K562 (cell line): ENCODE results near the gene NFKB2. TPM values are rescaled to one million over a fixed set of nuclear protein-coding genes. Genes with fewer than 3 reads are reported as not detected.

Source experiments
- CTCF ChIP-seq, 3 experiments: IDR thresholded peaks in 2 of 3; conservative IDR thresholded peaks in 1 of 3; 2 replicates each; pipeline ENCODE4 v1.5.1; 2011 to 2012; ENCODE audit warnings: low read length in 3 of 3, mild to moderate bottlenecking in 3 of 3, control low read depth in 2 of 3, improper control_type of control experiment in 1 of 3, inconsistent platforms in 1 of 3, low read depth in 1 of 3, mixed read lengths in 1 of 3, moderate library complexity in 1 of 3; ENCODE audit not compliant: insufficient read depth in 2 of 3
- E2F6 ChIP-seq, 2 experiments: IDR thresholded peaks; 2 replicates each; pipeline ENCODE4 v1.6.1; 2011; ENCODE audit warnings: borderline replicate concordance in 1 of 2, control low read depth in 1 of 2, low read depth in 1 of 2, low read length in 1 of 2, mild to moderate bottlenecking in 1 of 2, mixed read lengths in 1 of 2, moderate library complexity in 1 of 2; ENCODE audit not compliant: insufficient read depth in 1 of 2, insufficient read length in 1 of 2, poor library complexity in 1 of 2, severe bottlenecking in 1 of 2; ENCODE audit errors: extremely low read depth in 1 of 2
- E4F1 ChIP-seq: fragments of 250-450 bp; sonication (Bioruptor Pico); IDR thresholded peaks from 2 replicates; pipeline ENCODE4 v1.5.0; 2021; ENCODE audit warnings: mild to moderate bottlenecking, borderline replicate concordance
- EP400 ChIP-seq: fragments of 450-650 bp; IDR thresholded peaks from 2 replicates; pipeline ENCODE4 v1.6.1; 2017; ENCODE audit warnings: antibody characterized with exemption, mild to moderate bottlenecking, moderate library complexity
- ETV6 ChIP-seq, 3 experiments: fragments of 150-350 bp in 1 of 3; sonication (generic) in 1 of 3; formaldehyde crosslinking in 1 of 3; IDR thresholded peaks; 2 replicates each; pipeline versions ENCODE4 v1.6.1 to v1.8.0; 2014 to 2022; ENCODE audit warnings: borderline replicate concordance in 2 of 3, low read depth in 2 of 3, antibody characterized with exemption in 1 of 3, low read length in 1 of 3, mild to moderate bottlenecking in 1 of 3, missing genetic modification reagents in 1 of 3
- HNRNPH1 ChIP-seq: fragments of 200-400 bp; formaldehyde crosslinking; optimal IDR thresholded peaks from 2 replicates; pipeline ENCODE3; 2017; ENCODE audit warnings: low read depth, mild to moderate bottlenecking, low read length, moderate library complexity
- MBD2 ChIP-seq: sonication (generic); IDR thresholded peaks from 2 replicates; pipeline ENCODE4 v1.6.1; 2016; ENCODE audit warnings: low read depth, borderline replicate concordance
- MLLT1 ChIP-seq, 2 experiments: fragments of 450-650 bp; IDR thresholded peaks; 2 replicates each; pipeline ENCODE4 v1.6.1; 2016
- PYGO2 ChIP-seq: fragments of 450-650 bp; IDR thresholded peaks from 2 replicates; pipeline ENCODE4 v1.6.1; 2016; ENCODE audit warnings: mild to moderate bottlenecking, missing genetic modification characterization, moderate library complexity, missing compliant biosample characterization
- RBM17 ChIP-seq: fragments of 200-400 bp; formaldehyde crosslinking; IDR thresholded peaks from 2 replicates; pipeline ENCODE4 v1.6.1; 2017; ENCODE audit warnings: low read depth, mild to moderate bottlenecking, low read length, borderline replicate concordance
- SIN3A ChIP-seq, 2 experiments: fragments of 150-350 bp in 1 of 2; IDR thresholded peaks; 2 replicates each; pipeline ENCODE4 v1.6.1; 2011 to 2016; ENCODE audit warnings: borderline replicate concordance in 2 of 2, low read depth in 2 of 2, low read length in 2 of 2, mild to moderate bottlenecking in 2 of 2, moderate library complexity in 2 of 2; ENCODE audit not compliant: control insufficient read depth in 1 of 2
- SIRT6 ChIP-seq: IDR thresholded peaks from one replicate; pipeline ENCODE4 v1.6.1; 2012; ENCODE audit warnings: low read depth, mild to moderate bottlenecking, control low read depth, inconsistent platforms, low read length, moderate library complexity
- TFAP4 ChIP-seq: sonication (generic); formaldehyde crosslinking; IDR thresholded peaks from 2 replicates; pipeline ENCODE4 v1.8.0; 2022; ENCODE audit warnings: missing genetic modification reagents, mild to moderate bottlenecking, moderate library complexity, borderline replicate concordance
- ZNF280B ChIP-seq: fragments of 250-450 bp; sonication (Bioruptor Pico); IDR thresholded peaks from 2 replicates; pipeline ENCODE4 v1.5.1; 2021; ENCODE audit warnings: mild to moderate bottlenecking
- polyA plus RNA-seq, 8 experiments: library from polyadenylated mRNA; depleted of rRNA in 4 of 8; stranded (reverse) in 5 of 8; unstranded in 3 of 8; fragments of >200 nt; fragmentation: Nextera tagmentation in 2 of 8; fragmentation: Illumina TruSeq in 1 of 8; extraction: Ambion mirVana in 2 of 8; extraction: Trizol in 1 of 8; gene quantifications; 2 replicates each; pipeline versions ENCODE4 v1.2.1 to v1.2.3, GENCODE V29; 2011 to 2014; ENCODE audit warnings: inconsistent platforms in 1 of 8, missing spikeins in 1 of 8
- total RNA-seq, 7 experiments: library from RNA; depleted of rRNA in 6 of 7; stranded (reverse); fragments of >200 nt in 6 of 7; fragmentation: Illumina TruSeq in 2 of 7; extraction: Trizol in 2 of 7; gene quantifications; 2 replicates each; pipeline versions ENCODE4 v1.2.1 to v1.2.3, GENCODE V29; 2011 to 2021; ENCODE audit warnings: low replicate concordance in 1 of 7

The NFKB2 gene
- total and polyA plus RNA-seq, 9 of the 15 experiments (the other 6 are each of a cell fraction or from before 2014, with no cell fraction given) = 0.07 to 20.3 (median 7.9) TPM

GRCh38 chr10:102394079-102394800, 1.3 kb upstream of the NFKB2 start (continued):
- peak in 1 of 3 experiments; percentile 95; a peak in 1 of 6 replicates for TF ChIP-seq CTCF (IDR thresholded peaks at IDR 0.05 in 2 of 3, conservative IDR thresholded peaks at IDR 0.05 in 1 of 3; ENCODE audit: insufficient read depth in 2 of 3, low read depth in 1 of 3, low read length in 3 of 3)
- TF ChIP-seq TFAP4 (CRISPR knock-in tag) = peak; percentile 71; the same call in 1 of the 2 replicates
- TF ChIP-seq ZNF280B (CRISPR knock-in tag) = no peak
- TF ChIP-seq HNRNPH1 = no peak
- no peak for TF ChIP-seq MBD2
- no peak for TF ChIP-seq SIRT6
- TF ChIP-seq SIN3A (IDR thresholded peaks at IDR 0.05; ENCODE audit: borderline replicate concordance in 2 of 2, control insufficient read depth in 1 of 2, low read depth in 2 of 2, low read length in 2 of 2) = peak in 1 of 2 experiments; percentile 82; a peak in 2 of 4 replicates
- TF ChIP-seq EP400 = peak; percentile 67
- peak; percentile 62 to 79 for TF ChIP-seq E2F6 (IDR thresholded peaks at IDR 0.05; ENCODE audit: borderline replicate concordance in 1 of 2, extremely low read depth in 1 of 2, insufficient read depth in 1 of 2, insufficient read length in 1 of 2, low read depth in 1 of 2, low read length in 1 of 2, poor library complexity in 1 of 2, severe bottlenecking in 1 of 2)
- no peak for TF ChIP-seq RBM17
- TF ChIP-seq PYGO2 (tag) = no peak
- TF ChIP-seq MLLT1 (IDR thresholded peaks at IDR 0.05) = 0 out of 4 replicates have a peak, but pooled peaks of 1 of the 2 experiments have one; percentile 28
- no peak for TF ChIP-seq E4F1
- TF ChIP-seq ETV6 (IDR thresholded peaks at IDR 0.05; ENCODE audit: borderline replicate concordance in 1 of 2, low read depth in 2 of 2, low read length in 1 of 2) = peak; percentile 99 to 100
- no peak for TF ChIP-seq ETV6 (CRISPR knock-in tag; IDR thresholded peaks at IDR 0.05; ENCODE audit: borderline replicate concordance)
